ENCODE results near the gene SDF4.
"Not testable (repeated sequence)": the region's sequence is repeated elsewhere in the genome, so short reads cannot be mapped to it uniquely, and the experiment has no call there.

Gene SDF4

GRCh38 chr1:1179346-1179982 lies 52.3 kb downstream of the SDF4 start:
- DNase-seq (ENCODE audit: low spot score): no peak

DNA sequence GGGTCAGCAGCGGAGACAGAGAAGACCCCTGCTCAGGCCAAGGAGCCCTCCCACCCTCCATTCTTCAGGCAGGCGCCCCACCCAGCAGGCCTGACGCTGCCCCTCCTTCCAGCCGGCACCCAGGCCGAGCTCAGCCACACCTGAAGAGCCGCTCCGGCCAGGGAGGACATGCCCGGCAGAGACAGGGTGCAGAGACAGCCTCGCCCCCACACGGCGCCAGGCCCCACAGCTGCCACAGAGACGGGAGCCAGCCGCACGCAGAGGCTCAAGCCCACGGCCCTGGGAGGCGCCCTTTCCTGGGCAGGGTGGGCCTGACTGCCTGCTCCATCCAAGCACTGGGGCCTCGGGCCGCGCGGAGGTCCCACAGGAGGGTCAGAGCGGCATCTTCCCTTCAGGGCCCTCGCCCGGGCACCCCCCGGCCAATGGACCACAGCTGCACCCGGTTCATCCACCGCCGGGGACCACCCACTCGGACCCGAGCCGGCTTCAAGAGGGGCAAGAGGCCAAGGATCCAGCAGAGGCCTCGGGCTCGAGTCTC lies 52.9 kb downstream of the SDF4 start:
- no peak for DNase-seq (ENCODE audit: low spot score)

- no peak for DNase-seq (ENCODE audit: low spot score)
Measured at GRCh38 chr1:1177452-1178206, 54.2 kb downstream of the SDF4 start.

- DNase-seq (ENCODE audit: low spot score): no peak
Measured at GRCh38 chr1:1176931-1177330, 54.9 kb downstream of the SDF4 start.

DNA sequence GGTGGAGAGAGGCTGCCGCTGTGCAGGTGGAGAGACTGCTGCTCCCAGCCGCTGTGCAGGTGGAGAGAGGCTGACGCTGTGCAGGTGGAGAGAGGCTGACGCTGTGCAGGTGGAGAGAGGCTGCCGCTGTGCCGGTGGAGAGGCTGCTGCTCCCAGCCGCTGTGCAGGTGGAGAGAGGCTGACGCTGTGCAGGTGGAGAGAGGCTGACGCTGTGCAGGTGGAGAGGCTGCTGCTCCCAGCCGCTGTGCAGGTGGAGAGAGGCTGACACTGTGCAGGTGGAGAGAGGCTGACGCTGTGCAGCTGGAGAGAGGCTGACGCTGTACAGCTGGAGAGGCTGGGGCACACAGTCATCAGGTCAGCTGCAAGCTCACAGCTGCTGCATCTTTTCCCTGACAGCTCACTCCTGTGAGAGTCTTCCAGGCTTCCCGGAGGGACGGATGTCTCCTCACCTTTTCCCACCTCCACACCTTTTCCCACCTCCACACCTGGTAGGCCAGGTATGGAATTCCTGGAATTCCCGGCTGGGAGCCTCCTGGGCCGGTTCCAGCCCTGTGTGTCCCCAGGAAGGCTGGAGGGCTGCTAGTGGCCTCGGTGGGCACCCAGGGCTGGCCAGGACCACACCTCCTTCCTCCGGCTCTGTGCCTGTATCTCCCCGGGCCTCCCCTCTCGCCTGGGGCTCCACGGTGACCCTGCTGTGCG lies 55.6 kb downstream of the SDF4 start:
- DNase-seq (ENCODE audit: low spot score): not testable (repeated sequence)

GRCh38 chr1:1175221-1176062 lies 56.4 kb downstream of the SDF4 start:
- no peak for DNase-seq (ENCODE audit: low spot score)

GRCh38 chr1:1173793-1174415 lies 57.9 kb downstream of the SDF4 start, which contains the start of gene TTLL10:
Gene TTLL10 (plus strand): TSS chr1:1173880. CDS start chr1:1179216, 5,336 bp downstream.
- peak; percentile 71 for DNase-seq (ENCODE audit: low spot score)

GRCh38 chr1:1173061-1173792 lies 58.6 kb downstream of the SDF4 start:
- no peak for DNase-seq (ENCODE audit: low spot score)

GRCh38 chr1:1171546-1172340 lies 60.1 kb downstream of the SDF4 start:
- DNase-seq (ENCODE audit: low spot score): peak; percentile 26

DNA sequence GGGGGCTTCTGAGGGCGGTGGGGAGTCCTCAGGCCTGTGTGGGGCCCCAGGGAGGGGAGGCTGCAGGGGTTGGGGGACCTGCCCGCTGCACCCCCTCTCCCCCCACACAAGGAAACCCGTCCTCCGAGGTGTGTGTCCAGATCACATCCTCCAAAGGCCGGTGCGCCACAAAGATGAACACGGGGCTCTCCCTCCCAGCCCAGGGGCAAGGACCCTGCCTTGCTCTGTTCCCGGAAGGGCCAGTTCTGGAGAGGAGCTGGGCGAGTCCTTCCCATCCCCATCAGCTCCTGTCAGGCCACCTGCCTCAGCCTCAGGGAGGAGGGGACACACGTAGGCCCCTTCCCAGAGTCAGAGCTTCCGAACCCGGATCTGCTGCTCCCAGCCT lies 60.6 kb downstream of the SDF4 start:
- no peak for DNase-seq (ENCODE audit: low spot score)

DNA sequence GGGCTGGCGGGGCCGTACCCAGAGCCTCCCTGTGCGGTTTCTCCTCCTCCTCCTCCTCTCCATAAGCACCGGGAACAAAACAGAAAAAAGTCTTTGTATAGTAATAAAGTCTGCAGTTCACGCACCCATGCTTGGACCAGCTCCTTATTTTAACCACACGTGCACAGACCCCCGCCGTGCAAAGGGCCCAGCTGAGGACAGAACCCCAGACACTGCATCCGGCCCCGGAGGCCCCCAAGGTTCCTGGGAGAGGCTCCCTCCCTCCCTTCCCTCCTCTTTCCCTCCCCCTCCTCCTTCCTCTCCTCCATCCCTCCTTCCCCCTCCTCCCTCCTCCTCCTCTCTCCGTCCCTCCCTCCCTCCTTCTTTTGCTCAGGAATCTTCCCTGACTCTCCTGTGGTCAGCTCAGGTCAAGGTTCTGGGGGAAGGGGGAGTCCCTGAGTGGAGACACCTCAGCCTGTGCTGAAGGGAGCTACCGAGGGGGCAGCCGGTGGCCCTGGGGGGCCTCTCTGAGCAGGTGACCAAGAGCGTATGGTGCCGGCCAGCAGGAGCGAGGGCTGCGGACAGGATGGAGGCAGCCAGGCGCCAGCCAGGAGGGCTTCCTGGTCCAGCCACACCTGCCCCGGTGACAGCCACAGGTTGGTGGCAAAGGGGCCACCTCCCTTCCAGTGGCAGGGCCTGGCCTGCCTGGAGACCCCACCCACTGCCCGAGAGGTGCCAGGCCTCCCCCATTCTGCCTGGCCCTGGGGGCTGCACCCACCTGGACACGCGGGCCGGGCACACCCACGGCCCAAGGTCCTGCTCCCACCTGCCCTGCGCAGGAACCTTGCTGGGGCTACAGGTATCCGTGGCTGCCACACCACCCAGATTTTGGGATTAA lies 61.3 kb downstream of the SDF4 start:
- DNase-seq (ENCODE audit: low spot score): no peak

- DNase-seq (ENCODE audit: low spot score): no peak
Measured at GRCh38 chr1:1169429-1170214, 62.2 kb downstream of the SDF4 start.

DNA sequence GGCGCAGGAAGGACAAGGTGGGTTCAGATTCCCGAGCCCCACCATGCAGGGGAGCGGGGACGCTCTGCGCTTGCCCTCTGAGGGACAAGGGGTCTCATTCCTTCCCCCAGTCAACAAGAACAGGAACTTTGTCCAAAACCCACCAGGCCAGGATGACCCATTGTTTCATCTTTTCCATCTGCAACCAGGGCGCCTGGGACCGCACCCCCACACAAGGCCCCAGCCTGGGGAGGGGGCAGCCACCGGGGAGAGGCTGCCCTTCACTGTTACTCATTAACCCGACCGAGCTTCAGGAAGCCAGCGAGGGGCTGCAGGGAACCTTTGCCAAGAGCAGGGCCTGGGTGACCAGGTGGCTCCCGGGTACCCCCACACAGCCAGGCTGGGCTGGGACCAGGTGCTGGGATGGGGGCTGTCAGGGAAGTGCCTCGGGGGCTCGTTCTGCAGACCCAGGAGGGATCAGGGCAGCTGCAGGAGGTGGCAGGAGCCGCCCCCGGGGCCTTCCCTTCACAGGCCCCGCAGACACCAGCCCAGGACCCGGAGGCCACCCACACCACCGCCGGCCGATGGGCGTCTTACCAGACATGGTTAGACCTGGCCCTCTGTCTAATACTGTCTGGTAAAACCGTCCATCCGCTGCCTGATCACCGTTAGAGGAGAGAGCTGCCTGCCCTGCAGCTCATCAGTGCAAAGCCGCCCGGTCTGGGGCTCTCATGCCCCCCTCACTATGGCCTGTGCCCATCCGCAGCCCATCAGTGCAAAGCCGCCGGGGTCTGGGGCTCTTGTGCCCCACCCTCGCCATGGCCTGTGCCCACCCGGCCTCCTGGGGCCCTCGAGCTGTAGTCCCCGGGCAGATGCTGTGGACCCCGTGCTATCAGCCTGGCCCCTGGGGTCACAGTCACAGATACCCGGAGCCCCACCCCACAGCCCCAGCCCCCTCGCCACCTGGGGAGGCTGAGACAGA lies 63.1 kb downstream of the SDF4 start:
- DNase-seq (ENCODE audit: low spot score): no peak

GRCh38 chr1:1167841-1168450 lies 63.9 kb downstream of the SDF4 start:
- DNase-seq (ENCODE audit: low spot score): no peak

DNA sequence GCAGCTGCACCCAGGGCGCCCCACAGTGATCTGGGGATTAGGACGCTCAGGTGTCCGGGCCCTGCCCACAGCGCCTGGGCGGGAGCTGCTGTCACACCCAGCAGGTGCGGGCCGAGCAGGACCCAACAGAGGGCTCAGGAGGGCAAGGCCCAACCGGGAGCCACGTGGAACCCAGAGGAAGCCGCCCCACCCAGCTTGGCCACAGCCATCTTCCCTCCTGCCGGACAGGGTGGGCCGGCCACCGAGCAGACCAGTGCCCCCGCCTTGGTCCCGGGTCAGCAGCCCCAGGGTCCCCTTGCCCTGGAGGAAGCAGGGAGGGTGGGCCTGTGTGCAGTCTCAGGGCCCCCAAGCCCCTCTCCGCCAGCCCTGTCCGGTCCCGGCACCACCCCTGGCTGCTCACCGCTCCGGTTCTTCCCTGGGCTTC lies 64.4 kb downstream of the SDF4 start:
- DNase-seq (ENCODE audit: low spot score): no peak

All from CD4-positive, alpha-beta T cell treated with Interleukin-2 at 100 ng/mL for 4 hours (primary cell).